ENCODE data around the gene MYMK.
A peak's percentile ranks its signal among the peaks of the same experiment; 100 is the strongest.

The MYMK gene

DNA sequence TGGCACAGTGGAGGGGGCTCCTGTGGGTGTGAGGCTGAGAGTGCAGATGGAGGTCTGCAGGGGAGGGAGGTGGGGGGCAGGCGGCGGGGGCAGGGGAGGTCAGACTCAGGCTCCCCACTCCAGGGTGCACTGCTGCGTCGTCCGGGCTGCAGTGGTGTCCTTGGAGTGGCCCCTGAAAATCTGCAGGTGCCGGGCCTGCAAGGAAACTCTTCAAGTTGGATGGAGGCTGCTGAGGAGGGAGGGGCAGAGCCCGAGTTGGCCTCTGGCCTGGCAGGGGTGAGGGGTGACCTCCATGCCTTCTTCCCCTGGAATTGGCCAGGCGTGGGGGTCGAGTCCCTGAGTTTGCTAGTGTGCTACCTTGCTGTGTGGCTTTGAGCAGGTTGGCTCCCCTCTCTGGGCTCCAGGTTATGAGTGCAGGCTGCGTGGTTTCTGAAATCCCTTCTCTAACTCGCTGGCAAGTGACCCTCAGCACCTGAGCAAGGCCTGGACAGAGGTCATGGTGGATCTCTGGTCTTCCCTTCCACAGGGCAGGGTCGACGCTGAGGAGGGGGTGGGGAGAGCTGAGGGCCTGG lies 10.6 kb upstream of the MYMK start:
- Mint-ChIP-seq H3K27ac (no peak overlapping the region), H3K9me3 (no peaks in the 10 kb centered on the region), H3K36me3 (peaks cover 0 to 7% of the 10 kb centered on the region in 2 donors), H3K27me3 (peaks cover 38 to 79% of the 10 kb centered on the region in 2 donors), H3K4me3 (no peak overlapping the region), H3K4me1 (peaks cover 29 to 52% of the 10 kb centered on the region in 2 donors)
- DNase-seq (no peak), ATAC-seq (replicated peaks) (no peak)

DNA sequence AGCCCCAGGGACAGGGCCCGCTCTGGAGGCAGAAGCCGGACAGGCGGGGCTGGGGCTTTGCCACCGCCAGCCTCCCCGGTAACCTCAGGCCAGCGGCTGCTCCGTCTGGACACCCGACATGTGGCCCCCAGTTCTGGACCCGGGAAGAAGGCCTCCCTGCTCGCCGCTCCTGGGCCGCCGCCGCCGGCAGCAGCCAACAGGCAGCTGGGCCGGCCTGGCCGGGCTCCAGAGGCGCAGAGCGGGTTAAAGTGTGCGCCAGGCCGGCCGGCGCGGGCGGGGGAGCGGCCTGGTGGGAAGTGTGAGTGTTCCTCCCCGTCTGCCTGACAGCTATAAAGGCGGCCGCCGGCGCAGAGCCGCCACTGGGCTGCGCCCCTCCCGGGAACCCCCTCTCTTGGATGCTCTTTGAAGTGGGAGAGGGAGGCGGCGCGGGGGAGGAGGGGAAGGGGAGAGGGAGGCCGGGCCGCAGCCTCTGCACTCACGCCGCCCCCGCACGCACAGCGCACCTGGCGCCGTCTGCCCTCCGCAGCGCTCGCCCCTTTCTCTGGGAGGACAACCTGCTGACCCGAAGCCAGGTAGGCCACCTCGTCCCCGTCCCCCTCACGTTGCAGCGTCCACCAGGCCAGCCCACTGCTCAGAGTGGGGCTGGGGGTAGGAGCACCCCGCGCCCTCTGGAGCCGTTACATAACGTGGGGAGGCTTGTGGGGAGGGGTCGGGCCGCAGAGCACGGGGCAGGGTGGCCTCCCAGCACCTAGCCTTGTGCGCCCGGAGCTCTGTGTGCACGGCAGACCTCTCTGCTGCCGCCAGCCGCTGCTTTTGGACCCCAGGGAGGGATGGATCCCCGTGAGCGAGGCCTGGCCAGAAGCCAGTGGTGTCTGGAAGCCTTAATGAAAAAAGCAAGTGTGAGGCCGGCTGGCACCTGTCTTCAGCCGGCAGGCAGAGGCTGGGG lies 9.9 kb upstream of the MYMK start, which contains the start of gene ADAMTSL2:
Gene ADAMTSL2, plus strand, starts transcription at position 359 of the 946 bp plus-strand sequence. CDS start 2,009 bp downstream, outside the sequence.
- H3K27me3 Mint-ChIP-seq = peaks cover 43 to 76% of the 10 kb centered on the region in 2 donors
- peak; percentile 24 for DNase-seq
- peaks cover 23 to 44% of the 10 kb centered on the region in 2 donors for H3K4me1 Mint-ChIP-seq
- peaks cover 0 to 7% of the 10 kb centered on the region in 2 donors for H3K36me3 Mint-ChIP-seq
- peak within 1 kb of the TSS; percentile 19 to 25 for H3K4me3 Mint-ChIP-seq
- peak; percentile 45 to 56 for ATAC-seq (replicated peaks)
- H3K27ac Mint-ChIP-seq = peak within 1 kb of the TSS; percentile 56
- no peaks in the 10 kb centered on the region for H3K9me3 Mint-ChIP-seq

DNA sequence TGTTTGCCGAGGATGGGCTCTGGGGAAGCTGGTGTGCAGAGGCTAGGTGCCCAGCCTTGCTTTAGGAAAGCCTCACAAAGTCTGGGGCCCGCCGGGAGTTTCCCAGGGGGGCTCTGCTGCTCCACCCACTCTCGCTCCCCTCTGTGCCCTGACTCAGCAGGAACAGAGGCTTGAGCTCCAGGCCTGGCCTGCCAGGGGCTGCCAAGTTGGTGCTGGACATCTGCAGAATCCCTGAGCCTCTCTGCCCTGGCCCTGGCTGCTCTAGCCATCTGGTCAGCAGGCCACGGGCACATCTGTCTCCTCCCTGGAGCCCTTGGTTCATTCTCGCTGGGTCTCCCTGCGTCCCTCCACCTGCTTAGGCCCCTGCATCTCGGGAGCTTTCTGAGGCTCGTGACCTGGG lies 9.1 kb upstream of the MYMK start:
- ATAC-seq (replicated peaks) (no peak), DNase-seq (no peak)
- H3K36me3 Mint-ChIP-seq = peaks cover 0 to 2% of the 10 kb centered on the region in 2 donors
- H3K27me3 Mint-ChIP-seq = peaks cover 43 to 74% of the 10 kb centered on the region in 2 donors
- peaks cover 19 to 37% of the 10 kb centered on the region in 2 donors for H3K4me1 Mint-ChIP-seq
- no peaks in the 10 kb centered on the region for H3K9me3 Mint-ChIP-seq
- H3K4me3 Mint-ChIP-seq = peak overlapping the region in 1 of 2 donors; percentile 16
- H3K27ac Mint-ChIP-seq = peak overlapping the region; percentile 56

DNA sequence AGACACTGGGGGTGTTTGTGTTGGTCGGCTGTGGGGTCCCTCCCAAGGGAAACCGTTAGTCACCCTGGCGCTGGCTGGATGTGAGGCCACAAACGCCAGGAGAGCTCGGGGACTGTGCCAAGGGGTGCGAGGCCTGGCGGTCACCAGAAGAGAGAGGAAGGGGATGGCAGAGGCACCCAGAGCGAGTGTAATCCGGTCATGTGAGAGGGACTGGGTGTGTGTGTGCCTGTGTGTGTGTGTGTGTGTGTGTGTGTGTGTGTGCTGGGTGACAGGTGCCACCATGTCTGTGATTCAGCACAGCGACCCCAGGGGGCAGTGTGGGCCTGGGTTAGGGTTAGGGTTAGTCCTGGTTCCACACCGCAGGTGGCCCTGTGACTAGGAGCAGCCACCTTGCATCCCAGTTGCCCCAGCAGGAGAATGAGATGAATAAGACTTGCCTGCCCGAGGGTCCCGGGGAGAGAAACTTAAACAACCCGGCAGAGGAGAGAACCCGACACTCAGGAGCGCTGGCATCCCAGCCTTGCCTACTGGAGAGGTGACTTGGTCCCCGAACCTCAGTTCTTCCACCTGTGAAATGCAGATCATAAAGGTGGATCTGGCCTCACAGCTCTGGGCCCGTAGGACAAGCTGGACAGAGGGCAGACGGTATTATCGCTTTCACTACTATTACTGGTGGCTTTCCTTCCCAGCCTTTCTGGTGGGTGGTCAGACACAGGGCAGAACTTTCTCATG lies 8.3 kb upstream of the MYMK start:
- Mint-ChIP-seq H3K4me1 (peaks cover 18 to 31% of the 10 kb centered on the region in 2 donors), H3K27ac (no peak overlapping the region), H3K27me3 (peaks cover 48 to 74% of the 10 kb centered on the region in 2 donors), H3K36me3 (no peaks in the 10 kb centered on the region), H3K4me3 (peak overlapping the region; percentile 22 to 50), H3K9me3 (no peaks in the 10 kb centered on the region)
- ATAC-seq (replicated peaks) (peak; percentile 81 to 83), DNase-seq (peak; percentile 77)

DNA sequence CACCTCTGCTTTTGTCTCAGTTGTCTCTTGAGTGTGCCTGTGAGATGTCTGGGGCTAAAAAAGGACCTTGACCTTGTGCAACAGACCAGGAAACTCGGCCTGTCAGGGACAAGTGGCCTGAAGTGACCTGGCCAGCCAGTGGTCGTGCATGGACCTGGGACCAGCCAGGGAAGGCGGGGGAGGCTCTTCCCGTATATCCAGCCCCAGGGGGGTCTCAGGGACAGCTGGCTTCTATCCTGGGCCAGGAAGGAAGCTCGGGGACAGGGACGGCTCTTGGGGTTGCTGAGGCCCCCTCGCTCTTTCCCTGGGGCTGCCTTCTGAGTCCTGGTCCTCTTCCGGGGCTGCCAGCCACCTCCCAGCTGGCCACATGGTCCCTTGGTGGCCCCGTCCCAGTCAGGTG lies 6.5 kb upstream of the MYMK start:
- Mint-ChIP-seq H3K4me3 (no peak overlapping the region), H3K27me3 (peaks cover 62 to 88% of the 10 kb centered on the region in 2 donors), H3K36me3 (no peaks in the 10 kb centered on the region), H3K4me1 (peaks cover 18 to 31% of the 10 kb centered on the region in 2 donors), H3K27ac (no peak overlapping the region), H3K9me3 (no peaks in the 10 kb centered on the region)
- DNase-seq (no peak), ATAC-seq (replicated peaks) (no peak)

DNA sequence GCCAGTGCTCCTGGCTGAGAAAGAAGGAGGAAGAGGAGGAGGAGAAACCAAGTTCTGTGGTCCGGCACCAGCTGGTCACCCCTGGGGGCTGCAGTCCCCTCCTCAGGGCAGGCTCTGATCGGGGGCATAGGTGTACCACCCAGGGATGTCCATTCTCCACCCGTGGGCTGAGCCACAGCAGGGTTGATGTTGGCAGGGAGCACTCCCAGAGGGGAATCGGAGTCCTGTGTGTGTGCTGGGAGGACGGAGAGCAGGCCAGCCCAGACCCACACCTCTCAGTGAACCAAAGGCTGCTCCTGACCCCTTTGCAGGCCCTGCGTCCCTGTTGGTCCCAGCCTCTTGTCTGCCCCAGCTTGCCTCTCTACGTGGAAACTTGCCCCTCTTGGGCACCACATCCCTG lies 5.1 kb upstream of the MYMK start:
- no peaks in the 10 kb centered on the region for H3K9me3 Mint-ChIP-seq
- no peak overlapping the region for H3K27ac Mint-ChIP-seq
- ATAC-seq (replicated peaks) (no peak), DNase-seq (no peak)
- H3K27me3 Mint-ChIP-seq = peaks cover 55 to 82% of the 10 kb centered on the region in 2 donors
- no peaks in the 10 kb centered on the region for H3K36me3 Mint-ChIP-seq
- H3K4me3 Mint-ChIP-seq = no peak overlapping the region
- peaks cover 14 to 24% of the 10 kb centered on the region in 2 donors for H3K4me1 Mint-ChIP-seq

DNA sequence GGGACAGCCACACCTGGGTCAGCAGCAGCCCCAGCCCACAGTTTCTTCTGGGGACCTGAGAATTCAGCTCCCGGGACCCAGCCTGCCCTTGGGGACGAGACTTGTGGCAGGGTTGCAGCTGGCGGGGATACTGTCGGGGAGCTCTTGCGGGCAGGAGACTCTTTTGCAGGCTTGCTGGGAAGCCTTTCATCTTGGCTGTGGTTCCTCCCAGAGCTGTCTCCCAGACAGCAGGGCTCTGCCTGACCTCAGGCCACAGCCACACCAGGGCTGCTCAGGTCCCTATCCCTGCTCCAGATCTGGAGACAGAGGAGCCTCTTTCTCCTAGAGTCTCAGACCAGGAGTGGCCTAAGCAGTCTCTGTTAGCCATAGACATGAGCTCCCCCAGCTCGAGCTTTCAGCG lies 4.7 kb upstream of the MYMK start:
- H3K4me3 Mint-ChIP-seq = no peak overlapping the region
- no peaks in the 10 kb centered on the region for H3K9me3 Mint-ChIP-seq
- no peak overlapping the region for H3K27ac Mint-ChIP-seq
- peaks cover 55 to 80% of the 10 kb centered on the region in 2 donors for H3K27me3 Mint-ChIP-seq
- peaks cover 14 to 21% of the 10 kb centered on the region in 2 donors for H3K4me1 Mint-ChIP-seq
- DNase-seq (no peak), ATAC-seq (replicated peaks) (no peak)
- no peaks in the 10 kb centered on the region for H3K36me3 Mint-ChIP-seq

DNA sequence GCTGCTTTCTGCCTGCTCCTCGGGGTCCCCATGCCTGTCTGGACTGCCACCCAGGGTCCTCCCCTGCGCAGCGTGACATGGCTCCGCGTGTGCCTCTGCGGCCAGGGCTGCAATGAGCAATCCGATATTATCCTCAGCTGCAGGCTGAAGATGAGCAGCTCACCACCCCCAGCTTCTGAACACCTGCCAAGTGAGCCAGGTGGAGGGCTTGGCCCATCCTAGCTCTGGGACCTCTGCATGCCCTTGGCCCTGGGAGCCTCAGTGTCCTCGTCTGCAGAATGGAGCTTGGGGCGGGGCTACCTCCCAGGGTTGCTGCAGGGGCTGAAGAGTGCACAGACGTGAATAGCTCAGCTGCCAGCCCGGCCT lies 4.1 kb upstream of the MYMK start:
- peaks cover 12 to 15% of the 10 kb centered on the region in 2 donors for H3K4me1 Mint-ChIP-seq
- H3K27me3 Mint-ChIP-seq = peaks cover 55 to 77% of the 10 kb centered on the region in 2 donors
- DNase-seq (no peak), ATAC-seq (replicated peaks) (no peak)
- no peaks in the 10 kb centered on the region for H3K36me3 Mint-ChIP-seq
- H3K9me3 Mint-ChIP-seq = no peaks in the 10 kb centered on the region
- H3K4me3 Mint-ChIP-seq = no peak overlapping the region
- H3K27ac Mint-ChIP-seq = no peak overlapping the region

DNA sequence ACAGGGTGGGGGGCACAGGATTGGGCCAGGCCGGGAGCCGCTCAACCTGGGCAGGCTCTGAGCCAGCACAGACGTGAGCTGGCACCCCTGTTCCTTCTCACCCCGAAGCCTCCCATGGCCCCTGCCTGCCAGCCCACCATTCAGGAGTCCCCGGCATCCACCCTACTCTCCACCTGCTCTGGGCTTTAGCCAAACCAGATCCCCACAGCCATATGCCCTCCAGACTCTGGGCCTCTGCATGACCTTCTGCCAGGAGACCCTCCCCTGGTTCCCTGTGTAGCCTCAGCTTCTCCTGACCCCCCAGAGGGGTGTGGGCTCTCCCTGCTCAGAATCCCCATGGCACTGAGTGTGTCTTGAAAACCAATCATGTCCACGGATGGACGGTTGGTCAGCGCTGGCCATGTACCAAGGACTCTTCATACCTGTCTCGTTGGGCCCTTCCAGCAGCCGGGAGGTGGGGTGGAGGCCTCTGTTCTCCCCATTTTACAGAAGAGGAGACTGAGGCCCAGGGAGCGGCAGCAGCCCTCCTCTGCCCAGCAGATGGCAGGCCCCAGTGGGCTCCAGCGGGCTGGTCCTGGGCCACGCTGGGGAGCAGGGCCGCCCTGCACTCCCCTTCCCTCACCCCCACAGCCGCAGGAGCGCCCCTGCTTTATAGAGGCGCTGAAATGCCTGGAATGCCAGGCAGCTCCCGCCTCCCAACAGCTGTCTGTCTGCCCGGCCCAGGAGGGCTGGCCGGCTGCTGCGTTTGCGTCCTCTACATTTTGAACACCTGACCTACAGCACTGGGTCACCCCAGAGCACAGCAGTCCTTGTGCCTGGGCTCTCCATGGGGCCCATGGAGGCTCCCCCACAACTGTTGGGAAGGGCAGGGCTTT lies 3.5 kb upstream of the MYMK start:
- Mint-ChIP-seq H3K4me1 (peaks cover 9% of the 10 kb centered on the region in 2 donors), H3K4me3 (no peak overlapping the region), H3K27ac (no peak overlapping the region), H3K27me3 (peaks cover 51 to 77% of the 10 kb centered on the region in 2 donors), H3K9me3 (no peaks in the 10 kb centered on the region), H3K36me3 (no peaks in the 10 kb centered on the region)
- ATAC-seq (replicated peaks) (no peak), DNase-seq (no peak)

DNA sequence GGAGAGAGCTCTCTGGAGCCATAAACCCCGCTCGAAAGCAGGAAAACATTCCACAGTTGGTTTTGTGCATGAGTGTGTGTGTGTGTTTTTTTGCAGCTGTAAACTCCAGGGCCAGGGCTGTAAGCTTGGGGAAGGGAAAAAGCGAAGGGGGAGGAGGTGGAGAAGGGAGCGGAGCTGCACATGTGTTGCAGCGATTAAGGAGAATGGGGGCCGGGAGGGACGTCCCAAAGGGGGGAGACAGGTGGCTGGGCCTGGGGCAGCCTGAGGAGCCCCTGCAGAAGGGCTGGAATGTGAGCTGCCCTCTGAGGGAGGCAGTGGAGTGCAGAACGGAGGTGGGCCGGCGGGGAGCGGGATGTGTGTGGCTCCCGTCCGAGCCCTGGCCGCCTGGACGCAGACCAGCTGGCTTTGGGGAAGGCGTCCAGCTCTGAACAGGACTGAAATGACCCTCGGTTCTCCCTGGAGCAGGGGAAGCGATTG lies 2.7 kb upstream of the MYMK start:
- peaks cover 43 to 72% of the 10 kb centered on the region in 2 donors for H3K27me3 Mint-ChIP-seq
- no peaks in the 10 kb centered on the region for H3K9me3 Mint-ChIP-seq
- DNase-seq (no peak), ATAC-seq (replicated peaks) (no peak)
- no peak overlapping the region for H3K4me3 Mint-ChIP-seq
- H3K27ac Mint-ChIP-seq = no peak overlapping the region
- peaks cover 1 to 2% of the 10 kb centered on the region in 2 donors for H3K4me1 Mint-ChIP-seq
- no peaks in the 10 kb centered on the region for H3K36me3 Mint-ChIP-seq

DNA sequence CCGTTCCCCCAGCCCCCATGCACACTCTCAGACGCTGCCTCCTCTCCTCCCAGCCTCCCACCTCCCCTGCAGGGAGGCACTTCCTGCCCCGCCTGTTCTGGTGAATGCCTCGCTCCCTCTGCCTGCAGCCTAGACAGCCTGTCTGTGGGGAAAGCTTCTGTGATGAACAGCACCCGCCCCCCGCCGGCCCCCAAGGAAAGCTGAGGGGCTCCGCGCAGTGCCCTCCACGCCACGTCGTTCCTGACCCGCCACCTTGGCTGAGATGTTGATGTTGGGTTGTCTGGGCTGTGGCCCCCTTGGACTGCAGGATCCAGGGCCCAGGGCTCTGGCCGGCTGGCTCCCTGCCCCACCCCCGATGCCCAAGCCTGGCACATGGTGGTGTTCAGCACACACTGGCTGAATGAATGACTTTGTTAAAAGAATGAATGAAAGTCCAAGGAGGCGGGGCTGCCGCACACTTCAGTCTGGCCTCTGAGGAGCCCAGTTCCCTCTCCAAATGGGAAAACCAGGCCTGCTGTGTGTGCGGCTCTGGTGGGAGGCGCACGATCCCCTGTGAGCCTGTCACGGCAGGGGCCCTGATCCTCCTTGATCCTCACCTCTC lies 2.1 kb upstream of the MYMK start:
- DNase-seq (no peak), ATAC-seq (replicated peaks) (no peak)
- H3K4me1 Mint-ChIP-seq = no peaks in the 10 kb centered on the region
- H3K27me3 Mint-ChIP-seq = peaks cover 37 to 66% of the 10 kb centered on the region in 2 donors
- H3K27ac Mint-ChIP-seq = no peak overlapping the region
- no peaks in the 10 kb centered on the region for H3K36me3 Mint-ChIP-seq
- H3K9me3 Mint-ChIP-seq = no peaks in the 10 kb centered on the region
- no peak overlapping the region for H3K4me3 Mint-ChIP-seq

DNA sequence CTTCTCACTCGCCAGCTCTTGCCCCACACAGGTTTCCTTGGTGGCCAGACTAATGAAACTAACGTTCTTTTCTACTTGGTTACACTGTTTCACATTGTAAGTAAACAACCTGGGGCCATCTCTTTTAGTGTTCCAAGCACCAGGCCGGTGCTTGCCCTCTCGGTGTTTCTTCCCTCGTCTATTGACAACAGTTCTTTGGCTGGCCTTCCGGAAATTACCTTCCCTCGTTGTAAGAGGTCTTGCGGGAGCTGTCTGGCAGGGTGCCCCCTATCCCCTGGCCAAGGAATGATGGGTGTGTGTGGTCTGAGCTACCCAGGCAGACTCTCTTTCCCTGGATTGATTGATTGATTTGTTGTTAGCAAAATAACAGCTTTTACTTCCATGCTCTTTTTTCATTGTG lies 918 bp upstream of the MYMK start:
- ATAC-seq (replicated peaks) (no peak), DNase-seq (no peak)
- peak overlapping the region; percentile 31 for H3K27ac Mint-ChIP-seq
- no peaks in the 10 kb centered on the region for H3K36me3 Mint-ChIP-seq
- no peaks in the 10 kb centered on the region for H3K9me3 Mint-ChIP-seq
- no peak overlapping the region for H3K4me3 Mint-ChIP-seq
- H3K27me3 Mint-ChIP-seq = peaks cover 33 to 55% of the 10 kb centered on the region in 2 donors
- H3K4me1 Mint-ChIP-seq = no peaks in the 10 kb centered on the region

DNA sequence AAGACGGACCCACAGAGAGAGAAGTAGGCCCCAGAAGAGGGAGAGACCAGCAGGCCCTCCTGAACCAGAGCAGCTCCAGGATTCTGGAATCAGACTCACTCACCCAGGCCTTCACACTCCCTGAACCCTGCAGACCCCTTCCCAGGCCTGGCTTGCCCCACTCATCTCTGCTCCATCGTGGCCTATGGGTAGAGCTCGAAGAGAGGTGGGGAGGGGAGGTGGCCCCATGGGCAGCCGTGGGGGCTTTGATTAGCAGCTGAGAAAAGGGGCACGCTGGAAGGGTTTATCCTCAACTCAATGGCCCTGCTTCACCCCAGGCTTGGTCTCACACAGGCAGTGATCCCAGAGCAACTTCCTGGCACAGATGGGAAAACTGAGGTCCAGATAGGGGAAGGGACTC lies 613 bp downstream of the MYMK start:
- ATAC-seq (replicated peaks) (no peak), DNase-seq (no peak)
- Mint-ChIP-seq H3K9me3 (no peaks in the 10 kb centered on the region), H3K27me3 (peaks cover 25 to 47% of the 10 kb centered on the region in 2 donors), H3K27ac (no peak overlapping the region), H3K4me1 (no peaks in the 10 kb centered on the region), H3K4me3 (no peak overlapping the region), H3K36me3 (no peaks in the 10 kb centered on the region)

Measured in stimulated activated naive B cell treated with anti-CD40 and anti-IgM and Interleukin-4, amounts not matched to agents 10 μg/mL and 1 μg/mL and 100 μg/mL, for 72 hours (primary cell).